ENCODE data around the gene HTR5A.

Gene HTR5A

GRCh38 chr7:155104913-155105312 is 34.8 kb downstream of the HTR5A start:
- TF ChIP-seq, protein P1, sequence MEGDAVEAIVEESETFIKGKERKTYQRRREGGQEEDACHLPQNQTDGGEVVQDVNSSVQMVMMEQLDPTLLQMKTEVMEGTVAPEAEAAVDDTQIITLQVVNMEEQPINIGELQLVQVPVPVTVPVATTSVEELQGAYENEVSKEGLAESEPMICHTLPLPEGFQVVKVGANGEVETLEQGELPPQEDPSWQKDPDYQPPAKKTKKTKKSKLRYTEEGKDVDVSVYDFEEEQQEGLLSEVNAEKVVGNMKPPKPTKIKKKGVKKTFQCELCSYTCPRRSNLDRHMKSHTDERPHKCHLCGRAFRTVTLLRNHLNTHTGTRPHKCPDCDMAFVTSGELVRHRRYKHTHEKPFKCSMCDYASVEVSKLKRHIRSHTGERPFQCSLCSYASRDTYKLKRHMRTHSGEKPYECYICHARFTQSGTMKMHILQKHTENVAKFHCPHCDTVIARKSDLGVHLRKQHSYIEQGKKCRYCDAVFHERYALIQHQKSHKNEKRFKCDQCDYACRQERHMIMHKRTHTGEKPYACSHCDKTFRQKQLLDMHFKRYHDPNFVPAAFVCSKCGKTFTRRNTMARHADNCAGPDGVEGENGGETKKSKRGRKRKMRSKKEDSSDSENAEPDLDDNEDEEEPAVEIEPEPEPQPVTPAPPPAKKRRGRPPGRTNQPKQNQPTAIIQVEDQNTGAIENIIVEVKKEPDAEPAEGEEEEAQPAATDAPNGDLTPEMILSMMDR (IDR thresholded peaks at IDR 0.05; ENCODE audit: low read length, missing control alignments): no peak

GRCh38 chr7:155106356-155106755 is 36.2 kb downstream of the HTR5A start:
- H3K4me3 ChIP-seq (replicated peaks; ENCODE audit: low read depth, low read length): no peak overlapping the region
- no peak for DNase-seq (ENCODE audit: low read depth)
- TF ChIP-seq, protein P1 (IDR thresholded peaks at IDR 0.05; ENCODE audit: low read length, missing control alignments): no peak

More at GRCh38 chr7:155104913-155105312, 34.8 kb downstream of the HTR5A start:
- H3K4me3 ChIP-seq (replicated peaks; ENCODE audit: low read depth, low read length): no peak overlapping the region
- DNase-seq (ENCODE audit: low read depth): no peak

DNA sequence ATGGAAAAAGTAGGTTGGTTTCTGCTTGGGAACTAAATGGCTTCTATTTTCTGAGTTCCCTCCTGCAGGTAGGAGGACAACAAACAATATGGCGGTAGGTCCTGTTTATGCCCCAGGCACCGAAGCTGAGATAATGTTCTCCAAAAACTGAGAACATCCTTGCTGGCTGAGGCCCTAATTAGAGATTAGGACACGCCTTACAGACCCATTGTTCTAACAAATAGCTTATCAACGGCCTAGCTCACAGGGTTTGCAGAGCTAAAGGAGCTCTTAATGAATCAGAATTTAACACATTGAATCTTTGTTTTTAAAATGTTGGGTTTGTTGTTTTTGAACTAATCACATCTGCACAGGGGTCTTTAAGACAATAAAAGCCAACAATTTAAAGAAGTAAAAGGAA is 37.0 kb downstream of the HTR5A start:
- DNase-seq (ENCODE audit: low read depth): no peak
- H3K4me3 ChIP-seq (replicated peaks; ENCODE audit: low read depth, low read length): no peak overlapping the region
- TF ChIP-seq, protein P1 (IDR thresholded peaks at IDR 0.05; ENCODE audit: low read length, missing control alignments): no peak

DNA sequence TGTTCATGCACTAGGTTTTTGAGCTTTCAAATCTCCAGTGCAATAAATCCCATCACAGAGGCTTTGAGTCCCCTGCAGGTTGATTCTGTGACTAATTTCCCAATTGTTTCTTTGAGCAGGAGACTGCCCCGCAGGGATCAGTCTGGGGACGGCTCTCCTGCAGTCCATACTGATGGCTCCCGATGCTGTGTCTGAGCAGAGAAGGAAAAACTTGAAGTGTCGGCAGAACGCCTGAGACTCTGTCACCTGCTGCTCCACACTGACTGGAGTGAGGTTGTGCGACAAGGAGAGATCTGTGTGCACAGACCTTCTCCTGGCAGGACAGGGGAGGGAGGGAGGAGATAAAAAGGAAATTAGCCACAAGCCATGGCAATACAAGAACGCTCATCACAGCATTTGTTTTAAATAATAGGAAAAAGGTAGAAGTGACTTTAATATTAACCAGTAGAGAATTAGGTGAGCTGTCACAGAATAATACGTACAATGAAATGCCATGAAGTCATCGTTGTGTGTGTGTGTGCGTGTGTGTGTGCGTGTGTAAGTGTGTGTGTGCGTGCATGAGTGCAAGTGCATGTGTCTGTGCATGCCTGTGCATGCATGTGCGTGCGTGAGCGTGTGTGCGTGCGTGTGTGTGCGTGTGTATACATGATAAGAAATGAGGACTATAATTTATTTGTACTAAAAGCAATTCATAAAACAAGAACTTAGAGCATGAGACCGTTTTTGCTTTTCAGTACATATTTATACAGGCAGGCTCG is 38.2 kb downstream of the HTR5A start:
- no peak overlapping the region for H3K4me3 ChIP-seq (replicated peaks; ENCODE audit: low read depth, low read length)
- TF ChIP-seq, protein P1 (IDR thresholded peaks at IDR 0.05; ENCODE audit: low read length, missing control alignments): no peak
- DNase-seq (ENCODE audit: low read depth): no peak

- H3K4me3 ChIP-seq (replicated peaks; ENCODE audit: low read depth, low read length): no peak overlapping the region
- TF ChIP-seq, protein P1 (IDR thresholded peaks at IDR 0.05; ENCODE audit: low read length, missing control alignments): no peak
- DNase-seq (ENCODE audit: low read depth): no peak
These were observed 39.0 kb downstream of the HTR5A start for GRCh38 chr7:155109121-155109520.

DNA sequence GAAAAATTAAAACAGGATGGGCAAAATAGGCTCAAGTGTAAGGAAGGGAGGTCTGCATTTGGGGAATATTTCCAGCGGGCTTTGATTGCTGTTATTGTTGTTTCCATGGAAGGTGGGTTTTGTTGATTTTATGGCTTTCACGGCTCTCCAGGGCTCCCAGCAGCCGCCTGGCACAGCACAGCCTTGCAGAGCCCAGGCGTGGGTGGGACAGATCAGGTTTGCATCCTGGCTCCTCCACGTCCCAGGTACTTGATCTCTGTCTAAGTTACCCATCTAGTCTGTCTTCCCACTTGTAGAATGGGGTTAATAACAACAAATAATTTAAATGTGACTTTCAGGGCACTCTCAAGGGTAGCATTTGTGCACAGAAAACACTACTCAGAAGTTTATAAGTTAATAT is 45.2 kb downstream of the HTR5A start:
- H3K4me3 ChIP-seq (replicated peaks; ENCODE audit: low read depth, low read length): no peak overlapping the region
- TF ChIP-seq, protein P1 (IDR thresholded peaks at IDR 0.05; ENCODE audit: low read length, missing control alignments): no peak
- no peak for DNase-seq (ENCODE audit: low read depth)
